HepG2 (cell line): ENCODE data around the gene OTUD7B.

Experiments
- CEBPB ChIP-seq: IDR thresholded peaks from 2 replicates; pipeline ENCODE4 v1.6.1; 2011; ENCODE audit warnings: low read depth, low read length, improper control_type of control experiment, borderline replicate concordance
- ZBTB7A ChIP-seq: sonication (generic); formaldehyde crosslinking; IDR thresholded peaks from 2 replicates; pipeline ENCODE4 v1.8.0; 2022; ENCODE audit warnings: mild to moderate bottlenecking, missing genetic modification reagents
- TF ChIP-seq, protein P1 (sequence below): sonication (generic); formaldehyde crosslinking; IDR thresholded peaks from 2 replicates; pipeline ENCODE4 v1.5.0; 2020; ENCODE audit warnings: mild to moderate bottlenecking, missing genetic modification reagents, moderate library complexity

DNA sequence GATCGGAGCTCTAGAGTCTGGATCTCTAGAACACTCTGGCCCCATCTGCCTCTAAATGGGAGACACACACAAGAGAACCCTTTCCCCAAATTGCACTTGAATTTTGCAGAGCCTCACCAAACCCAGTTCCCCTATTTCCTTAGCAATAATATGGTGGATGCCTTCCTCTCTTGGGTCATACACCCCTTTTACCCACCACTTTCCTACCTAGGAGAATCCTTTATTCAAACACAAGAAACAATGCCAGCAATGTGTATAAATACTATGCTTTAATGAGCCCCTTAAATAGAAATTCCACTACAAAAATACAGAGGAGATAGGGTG lies 82.2 kb downstream of the OTUD7B start:
- TF ChIP-seq, protein P1, sequence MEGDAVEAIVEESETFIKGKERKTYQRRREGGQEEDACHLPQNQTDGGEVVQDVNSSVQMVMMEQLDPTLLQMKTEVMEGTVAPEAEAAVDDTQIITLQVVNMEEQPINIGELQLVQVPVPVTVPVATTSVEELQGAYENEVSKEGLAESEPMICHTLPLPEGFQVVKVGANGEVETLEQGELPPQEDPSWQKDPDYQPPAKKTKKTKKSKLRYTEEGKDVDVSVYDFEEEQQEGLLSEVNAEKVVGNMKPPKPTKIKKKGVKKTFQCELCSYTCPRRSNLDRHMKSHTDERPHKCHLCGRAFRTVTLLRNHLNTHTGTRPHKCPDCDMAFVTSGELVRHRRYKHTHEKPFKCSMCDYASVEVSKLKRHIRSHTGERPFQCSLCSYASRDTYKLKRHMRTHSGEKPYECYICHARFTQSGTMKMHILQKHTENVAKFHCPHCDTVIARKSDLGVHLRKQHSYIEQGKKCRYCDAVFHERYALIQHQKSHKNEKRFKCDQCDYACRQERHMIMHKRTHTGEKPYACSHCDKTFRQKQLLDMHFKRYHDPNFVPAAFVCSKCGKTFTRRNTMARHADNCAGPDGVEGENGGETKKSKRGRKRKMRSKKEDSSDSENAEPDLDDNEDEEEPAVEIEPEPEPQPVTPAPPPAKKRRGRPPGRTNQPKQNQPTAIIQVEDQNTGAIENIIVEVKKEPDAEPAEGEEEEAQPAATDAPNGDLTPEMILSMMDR (CRISPR knock-in tag) = no peak
- TF ChIP-seq CEBPB (no peak), ZBTB7A (CRISPR knock-in tag) (no peak)
